GM19351 (cell line): ENCODE data around the gene EPB41.

Experiments used
- ATAC-seq: cut with Tn5 transposase; IDR thresholded peaks from one replicate; pipeline ENCODE4 v1.9.1; 2021; ENCODE audit warnings: mild to moderate bottlenecking, moderate library complexity; ENCODE audit not compliant: unreplicated experiment

EPB41 gene

DNA sequence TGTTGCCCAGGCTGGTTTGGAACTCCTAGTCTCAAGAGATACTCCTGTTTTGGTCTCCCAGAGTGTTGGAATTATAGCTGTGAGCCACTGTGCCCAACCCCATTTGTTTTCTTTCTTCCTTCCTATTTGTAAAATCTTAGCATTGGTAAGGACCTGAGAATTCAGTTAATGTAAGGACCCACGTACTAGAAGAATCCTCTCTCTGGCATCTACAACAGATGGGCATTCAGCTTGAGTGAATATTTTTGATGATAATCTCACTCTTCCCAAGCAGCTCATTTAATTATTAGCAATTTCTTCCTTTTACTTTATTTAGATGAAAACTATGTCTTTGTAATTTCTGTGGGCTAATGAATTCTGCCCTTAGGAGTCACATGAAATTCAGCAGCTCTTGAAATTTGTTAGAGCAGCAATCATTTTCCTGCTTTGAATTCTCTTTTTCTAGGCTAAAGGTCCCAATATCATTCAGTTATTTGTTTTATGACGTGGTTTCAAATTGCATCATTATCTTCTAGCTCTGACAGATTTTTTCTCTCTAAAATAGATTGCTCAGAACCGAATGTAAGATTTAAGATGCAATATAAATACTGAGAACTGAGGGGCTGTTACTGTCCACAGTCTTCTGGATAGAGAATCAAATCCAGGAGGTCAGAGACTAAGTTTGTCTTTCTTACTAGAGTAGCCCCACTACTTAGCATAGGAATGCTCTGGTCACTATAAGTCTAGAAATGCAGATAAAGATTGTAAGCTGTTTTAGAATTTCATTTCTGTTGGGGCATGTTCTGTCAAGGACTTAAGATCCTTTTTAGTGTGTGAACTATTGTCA, 59.4 kb downstream of the EPB41 start:
- no peak for ATAC-seq

DNA sequence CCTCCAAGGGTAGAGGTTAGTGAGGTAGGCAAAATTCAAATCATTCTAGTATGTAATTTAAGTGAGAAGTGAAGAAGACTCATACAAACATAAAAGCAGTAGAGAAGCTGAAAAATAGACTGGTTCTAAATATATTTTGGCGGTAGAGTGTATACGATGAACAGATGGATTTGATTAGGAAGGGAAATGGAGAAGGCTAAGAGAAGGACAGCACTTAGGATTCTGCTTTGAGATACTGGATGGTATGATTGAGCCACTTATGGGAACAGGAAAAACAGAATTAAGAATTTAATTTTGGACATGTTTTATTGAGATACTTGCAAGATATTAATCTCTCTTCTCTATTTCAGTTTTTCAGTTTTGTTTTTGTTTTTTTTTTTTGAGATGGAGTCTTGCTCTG, 60.1 kb downstream of the EPB41 start:
- ATAC-seq: no peak

DNA sequence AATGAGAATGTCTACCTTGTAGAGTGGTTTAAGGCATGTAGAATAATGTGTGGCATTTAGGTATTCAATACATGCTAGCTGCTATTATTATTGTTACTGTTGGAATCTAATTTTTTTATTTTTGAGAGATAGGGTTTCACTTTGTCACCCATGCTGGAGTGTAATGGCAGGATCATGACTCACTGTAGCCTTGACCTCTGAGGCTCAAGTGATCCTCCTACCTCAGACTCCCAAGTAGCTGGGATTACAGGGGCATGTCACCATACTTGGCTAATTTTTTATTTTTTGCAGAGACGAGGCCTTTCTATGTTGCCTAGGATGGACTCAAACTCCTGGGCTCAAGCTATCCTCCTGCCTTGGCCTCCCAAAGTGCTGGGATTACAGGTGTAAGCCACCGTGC, 61.9 kb downstream of the EPB41 start:
- ATAC-seq: no peak

DNA sequence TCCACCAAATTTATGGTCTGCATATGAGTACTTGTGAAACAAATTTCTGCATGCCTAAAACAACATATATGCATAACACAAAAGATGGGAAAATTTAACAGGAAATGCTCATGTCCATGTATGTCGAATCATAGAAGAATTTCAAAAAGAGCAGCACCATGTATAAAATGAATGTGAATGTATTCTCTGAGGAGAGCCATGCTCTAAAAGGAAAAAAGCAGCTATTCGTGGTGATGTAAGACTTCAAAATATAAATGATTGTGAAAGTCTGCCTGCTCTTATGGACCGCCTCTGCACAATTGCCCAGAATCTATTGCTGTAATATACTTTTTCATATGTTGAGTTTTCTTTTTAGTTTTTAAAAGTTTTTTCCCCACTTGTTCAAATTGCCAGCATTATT, 66.8 kb downstream of the EPB41 start:
- ATAC-seq: no peak

DNA sequence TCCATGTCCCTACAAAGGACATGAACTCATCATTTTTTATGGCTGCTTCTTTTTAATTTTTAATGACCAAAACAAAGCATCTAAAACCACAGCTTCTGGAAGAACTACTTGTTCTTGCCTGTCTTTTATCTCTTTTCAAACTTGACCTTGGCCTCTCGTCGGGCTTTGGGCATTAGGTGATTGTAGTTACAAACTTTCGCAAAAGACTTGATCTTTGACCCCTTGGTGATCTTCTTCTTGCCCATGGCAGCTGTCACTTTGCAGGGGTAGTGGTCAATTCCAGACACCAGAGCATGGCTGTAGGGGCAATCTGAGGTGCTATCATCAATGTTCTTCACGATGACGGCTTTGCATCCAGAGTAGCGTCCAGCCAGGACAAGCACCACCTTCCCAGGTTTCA, 67.8 kb downstream of the EPB41 start:
- no peak for ATAC-seq

DNA sequence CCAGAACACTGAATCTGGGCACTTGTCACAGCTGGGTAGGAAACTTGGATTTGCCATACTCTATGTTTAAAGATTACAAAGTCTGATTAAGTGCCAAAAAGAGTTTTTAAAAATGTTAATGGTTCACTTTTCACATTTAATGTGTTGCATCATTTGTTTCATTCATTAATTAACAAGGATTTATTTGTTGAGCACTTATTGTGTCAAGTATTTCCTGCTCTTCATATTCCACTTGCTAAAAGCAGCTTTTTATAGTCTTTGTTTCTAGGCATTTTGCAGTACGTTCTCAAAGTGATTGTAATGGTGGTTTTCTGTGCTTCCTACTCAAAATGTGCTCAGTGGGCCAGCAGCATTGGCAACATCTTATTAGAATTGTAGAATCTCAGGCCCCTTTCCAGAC, 68.7 kb downstream of the EPB41 start:
- ATAC-seq: no peak

DNA sequence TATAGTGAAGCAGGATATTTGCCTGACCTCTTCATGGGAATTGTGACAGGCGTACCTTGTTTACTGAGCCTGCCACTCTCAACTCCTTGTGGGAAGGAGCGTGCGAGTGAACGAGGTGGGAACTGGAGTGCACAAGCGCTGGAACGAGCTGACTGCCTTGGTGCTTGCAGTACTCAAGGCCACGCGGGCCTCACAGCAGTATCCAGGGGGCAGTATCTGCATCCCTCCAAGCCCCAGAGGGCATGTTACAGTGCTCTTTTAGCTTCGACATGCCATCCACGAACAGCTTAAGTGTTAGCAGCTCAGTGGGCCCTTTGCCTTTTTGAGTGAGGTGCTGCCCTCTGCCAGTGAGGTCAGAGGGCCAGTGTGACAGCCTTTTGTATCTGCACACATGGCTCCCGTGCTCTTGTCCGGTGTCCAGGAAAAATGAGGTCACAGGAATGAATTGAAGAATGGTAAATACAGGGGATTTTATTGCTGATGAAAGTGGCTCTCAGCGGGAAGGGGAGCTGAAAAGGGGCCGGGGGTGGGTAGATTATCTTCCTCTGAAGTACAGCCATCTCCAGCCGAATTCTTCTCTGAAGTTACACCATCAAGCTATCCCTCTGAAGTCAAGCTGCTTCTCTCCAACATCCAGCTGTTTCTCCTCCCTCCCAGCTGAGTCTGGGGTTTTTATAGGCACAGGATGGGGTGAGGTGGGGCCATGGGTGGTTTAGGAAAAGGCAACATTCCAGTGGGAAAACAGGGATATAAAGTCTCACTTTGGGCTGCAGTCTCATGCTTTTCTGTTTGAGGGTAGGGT, 69.3 kb downstream of the EPB41 start:
- ATAC-seq: no peak

DNA sequence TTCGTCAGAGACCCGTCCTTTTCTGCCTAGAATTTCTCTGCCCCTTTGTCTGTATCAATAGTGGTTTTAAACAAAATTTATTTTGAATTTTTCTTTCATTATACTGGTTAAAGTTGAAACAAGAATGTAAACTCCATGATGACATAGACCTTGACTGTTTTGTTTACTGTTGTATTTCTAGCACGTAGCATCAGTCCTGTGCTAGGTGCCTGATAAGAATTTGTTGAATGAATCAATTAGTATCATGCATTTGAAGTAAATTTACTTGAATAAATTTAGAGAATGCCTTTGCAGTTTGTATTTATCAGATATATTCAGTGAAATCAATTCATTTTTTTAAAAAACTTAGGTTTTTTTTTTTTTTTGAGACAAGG, 69.9 kb downstream of the EPB41 start:
- no peak for ATAC-seq

DNA sequence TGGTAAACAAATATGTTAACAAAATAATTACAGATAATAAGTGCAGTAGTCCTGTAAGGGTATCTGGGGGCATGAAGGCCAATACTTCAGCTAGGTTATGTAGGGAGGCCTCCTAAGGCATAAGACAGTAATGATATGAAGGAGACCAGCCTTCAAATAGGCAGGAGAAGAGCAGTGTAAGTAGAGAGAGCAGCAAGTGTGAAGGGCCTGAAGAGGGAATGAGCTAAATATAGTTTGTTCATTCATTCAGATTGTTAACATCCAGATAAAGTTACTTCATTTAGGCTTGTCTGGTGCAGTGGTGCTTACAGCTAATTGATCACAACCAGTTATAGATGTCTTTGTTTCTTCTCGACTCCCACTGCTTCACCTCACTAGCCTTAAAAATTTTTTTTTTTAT, 71.1 kb downstream of the EPB41 start:
- ATAC-seq: no peak

DNA sequence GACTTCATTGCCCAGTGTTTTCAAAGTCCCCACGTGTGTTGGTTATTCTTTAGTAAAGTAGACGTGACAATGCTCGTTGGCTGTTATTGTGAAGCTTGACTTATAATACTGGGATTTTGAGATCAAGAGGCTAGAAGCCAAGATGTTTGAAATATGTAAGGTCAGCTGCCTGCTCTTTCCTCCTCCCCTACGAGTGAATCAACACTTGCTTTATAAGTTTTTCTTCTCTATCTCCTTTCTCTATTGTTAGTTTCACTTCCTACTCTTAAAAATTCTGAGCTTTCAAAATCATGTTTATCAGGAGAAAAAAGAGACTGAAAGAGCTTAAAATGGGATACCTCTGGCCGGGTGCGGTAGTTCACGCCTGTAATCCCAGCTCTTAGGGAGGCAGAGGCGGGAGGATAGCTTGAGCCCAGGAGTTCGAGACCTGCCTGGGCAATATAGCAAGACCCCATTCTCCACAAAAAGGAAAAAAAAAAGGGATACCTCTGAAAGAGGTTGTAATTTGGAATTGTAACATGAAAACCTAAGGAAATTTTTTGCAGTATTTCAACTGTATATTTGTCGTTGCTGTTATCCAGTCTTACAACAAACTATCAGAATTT, 72.0 kb downstream of the EPB41 start:
- ATAC-seq: no peak

DNA sequence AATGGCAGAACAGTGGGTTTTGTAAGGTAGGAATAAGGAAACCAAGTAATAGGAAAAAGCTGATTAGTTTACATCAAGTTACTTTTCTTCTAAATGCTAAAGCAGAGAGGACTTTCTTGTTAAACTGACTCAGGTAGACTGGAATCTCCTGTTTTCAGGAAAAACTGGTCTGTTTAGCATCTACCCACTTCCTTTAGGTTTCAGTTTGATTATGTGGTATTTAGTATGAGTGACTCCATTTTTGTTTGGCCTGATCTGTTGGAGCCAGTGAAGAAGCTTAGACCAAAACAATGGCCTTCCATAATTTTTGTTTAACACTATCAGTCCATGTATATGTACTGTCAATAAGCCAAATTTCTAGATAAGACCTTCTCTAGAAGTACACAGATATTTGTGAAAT, 88.4 kb downstream of the EPB41 start:
- no peak for ATAC-seq

DNA sequence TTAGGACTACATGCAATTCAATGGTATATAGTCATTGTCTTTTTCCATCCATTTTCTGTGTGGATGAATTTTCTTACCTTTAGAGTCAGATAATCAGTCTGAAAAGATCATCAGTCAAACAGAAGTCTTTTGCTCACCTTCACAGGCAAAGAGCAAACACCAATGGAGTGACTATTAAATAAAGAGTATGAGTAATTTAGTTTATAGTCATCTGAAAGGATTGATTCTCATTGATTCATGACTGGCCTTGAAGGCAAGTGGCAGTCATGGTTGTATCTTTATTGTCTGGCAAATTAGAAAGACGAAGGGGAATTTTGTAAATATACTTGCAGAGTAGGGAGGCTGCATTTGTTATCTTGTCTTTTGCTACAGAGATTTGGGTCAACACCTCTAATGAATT, 89.9 kb downstream of the EPB41 start:
- no peak for ATAC-seq

DNA sequence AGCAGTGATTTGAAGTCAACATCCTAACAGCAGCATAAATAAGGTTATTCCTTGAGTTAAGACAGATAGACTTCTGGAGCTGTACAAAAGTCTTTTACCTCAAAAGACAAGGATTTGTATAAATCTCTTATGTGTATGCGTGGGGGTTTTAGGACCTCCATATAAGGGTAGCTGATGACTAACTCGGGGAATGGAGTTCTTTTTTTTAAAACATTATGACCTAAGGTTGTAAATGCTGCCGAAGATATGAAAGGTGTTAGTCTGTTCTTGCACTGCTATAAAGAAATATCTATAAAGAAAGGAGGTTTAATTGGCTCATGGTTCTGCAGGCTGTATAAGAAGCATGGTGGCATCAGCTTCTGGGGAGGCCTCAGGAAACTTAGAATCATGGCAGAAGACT, 90.4 kb downstream of the EPB41 start:
- ATAC-seq: no peak

DNA sequence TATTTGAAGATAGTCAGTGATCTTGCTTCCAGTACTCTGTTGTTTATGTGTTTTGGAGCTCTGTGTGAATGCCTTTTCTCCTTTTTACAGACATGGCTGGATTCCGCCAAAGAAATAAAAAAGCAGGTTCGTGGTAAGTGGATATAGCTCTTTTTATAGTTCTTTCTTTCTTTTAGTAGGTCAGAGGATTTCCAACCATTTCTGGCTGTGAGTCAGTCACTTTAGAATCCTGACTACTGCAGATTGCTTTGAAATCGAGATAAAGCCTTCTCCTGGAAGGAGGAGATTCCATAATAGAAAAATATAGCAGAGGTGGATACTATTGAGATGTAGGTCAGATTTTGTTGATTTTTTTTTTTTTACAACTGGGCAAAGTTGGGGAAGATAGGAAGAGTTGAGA, 97.4 kb downstream of the EPB41 start:
- no peak for ATAC-seq

DNA sequence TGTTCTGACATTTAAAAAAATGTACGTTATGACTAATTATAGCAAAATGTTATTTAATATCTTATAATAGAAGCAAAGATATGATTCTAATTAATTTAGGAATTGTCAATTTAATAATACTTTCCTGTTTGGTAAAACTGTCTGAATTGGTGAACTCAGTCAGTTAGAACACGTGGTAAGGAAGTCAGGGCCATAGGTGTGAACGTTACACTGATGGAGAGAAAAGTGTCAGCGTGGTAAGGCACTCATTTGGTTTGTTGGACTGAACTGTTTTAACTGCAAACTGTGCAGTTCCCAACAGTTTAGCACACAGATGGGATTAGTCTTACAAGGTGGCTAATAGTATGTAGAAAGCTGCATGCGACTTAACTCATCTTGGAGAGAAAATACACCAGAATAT, 102.9 kb downstream of the EPB41 start:
- ATAC-seq: no peak

DNA sequence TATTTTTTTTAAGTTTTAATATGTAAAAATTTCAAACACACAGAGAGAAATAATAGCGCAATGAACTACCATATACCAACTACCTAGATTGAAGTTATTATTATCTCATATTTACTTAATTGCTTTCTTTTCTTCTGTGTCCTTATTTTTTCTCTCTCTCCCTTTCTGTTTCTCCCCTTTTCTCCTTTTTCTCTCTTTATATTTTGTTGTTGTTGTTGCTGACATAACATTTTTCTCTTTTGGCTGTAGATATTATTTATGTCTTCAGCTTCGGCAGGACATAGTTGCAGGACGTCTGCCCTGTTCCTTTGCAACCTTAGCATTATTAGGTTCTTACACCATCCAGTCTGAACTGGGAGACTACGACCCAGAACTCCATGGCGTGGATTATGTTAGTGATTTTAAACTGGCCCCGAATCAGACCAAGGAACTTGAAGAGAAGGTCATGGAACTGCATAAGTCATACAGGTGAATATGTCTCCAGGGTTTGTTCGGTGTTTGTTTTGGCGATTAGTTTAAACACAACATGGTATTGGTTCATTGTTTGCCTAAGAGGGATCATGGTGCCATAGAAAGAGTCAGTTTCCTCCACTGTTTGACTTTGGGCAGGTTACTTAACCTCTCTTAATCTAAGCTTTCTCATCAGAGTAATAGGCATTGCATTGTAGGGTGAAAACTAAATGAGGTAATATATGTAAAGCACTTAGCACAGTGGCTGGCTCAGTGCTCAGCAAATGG, 103.8 kb downstream of the EPB41 start:
- ATAC-seq: no peak

DNA sequence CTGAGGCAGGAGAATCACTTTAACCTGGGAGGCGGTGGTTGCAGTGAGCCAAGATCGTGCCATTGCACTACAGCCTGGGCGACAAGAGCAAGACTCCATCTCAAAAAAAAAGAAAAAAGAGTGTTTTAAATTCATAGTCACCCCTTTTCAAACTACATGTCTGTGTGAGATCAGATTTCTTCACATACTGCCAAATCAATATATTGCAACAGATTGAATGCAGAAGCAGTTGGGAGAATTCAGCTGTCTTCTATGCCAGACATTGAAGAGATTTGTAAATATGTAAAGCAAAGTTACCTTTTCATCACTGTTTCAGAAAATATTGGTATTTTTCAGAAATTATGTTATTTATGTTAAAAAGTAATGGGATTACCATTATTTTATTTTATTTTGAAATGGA, 108.3 kb downstream of the EPB41 start:
- no peak for ATAC-seq

DNA sequence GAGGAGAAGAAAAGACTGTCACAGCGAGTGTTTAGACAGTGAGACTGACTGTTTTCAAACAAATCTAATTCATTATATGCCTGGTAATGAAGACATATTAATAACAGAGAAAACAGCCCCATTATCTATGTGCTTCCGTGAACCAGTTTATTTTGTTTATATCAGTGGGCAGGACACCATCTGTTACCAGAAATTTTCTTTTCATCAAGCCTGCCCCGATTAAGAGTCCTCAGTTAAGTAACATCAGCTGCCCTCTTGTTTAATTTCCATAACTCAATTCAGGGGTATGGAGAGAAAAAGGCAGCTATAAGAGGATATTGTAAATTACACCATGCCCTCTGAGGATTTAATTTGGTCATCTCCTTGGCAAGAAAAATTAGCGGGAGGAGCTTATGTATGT, 115.3 kb downstream of the EPB41 start:
- ATAC-seq: no peak

DNA sequence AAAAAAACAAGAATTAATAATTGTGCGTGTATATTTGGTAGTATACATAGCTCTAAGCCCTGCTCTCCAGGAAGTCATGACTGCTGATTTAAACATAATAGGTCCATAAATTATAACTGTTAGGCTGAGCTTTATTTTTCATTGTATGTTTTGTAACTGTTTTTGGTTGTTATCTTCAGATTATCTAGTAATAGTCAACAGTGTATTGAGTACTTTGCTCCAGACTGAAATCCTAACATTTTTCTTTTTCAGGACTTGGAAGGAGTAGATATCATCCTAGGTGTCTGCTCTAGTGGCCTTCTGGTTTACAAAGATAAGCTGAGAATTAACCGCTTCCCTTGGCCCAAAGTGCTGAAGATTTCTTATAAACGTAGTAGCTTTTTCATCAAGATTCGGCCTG, 118.5 kb downstream of the EPB41 start:
- no peak for ATAC-seq

DNA sequence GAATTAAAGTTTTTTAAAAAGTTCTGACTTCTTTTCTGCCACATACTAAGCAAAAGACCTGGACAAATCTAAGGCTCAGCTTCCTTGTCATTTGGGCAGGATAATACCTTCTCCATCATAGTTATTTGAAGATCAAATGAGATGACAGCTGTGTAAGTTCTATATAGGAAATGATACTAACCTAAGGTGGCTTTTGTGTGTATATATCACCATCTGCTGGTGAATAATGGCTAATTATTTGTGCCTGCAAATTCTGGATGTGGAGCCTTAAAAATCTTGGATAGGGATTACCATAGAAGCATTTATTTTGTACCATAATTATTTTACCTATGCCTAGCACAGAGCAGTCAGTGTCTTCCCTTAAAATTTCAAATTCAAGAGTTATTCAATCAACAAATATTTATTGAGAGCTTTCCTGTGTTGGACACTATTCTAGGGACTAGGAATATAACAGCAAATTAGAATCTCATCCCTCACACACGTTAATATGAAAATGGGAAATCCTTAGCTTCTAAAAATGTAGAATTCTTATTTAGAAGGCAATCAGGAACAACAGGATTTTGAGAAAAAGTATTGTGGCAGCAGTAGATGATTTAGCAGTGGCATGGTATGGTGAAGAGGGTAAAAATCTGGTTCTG, 119.6 kb downstream of the EPB41 start:
- ATAC-seq: no peak
